Hepatocyte (in vitro differentiated cells): ENCODE measurements around the gene ZNF319. TPM values are rescaled to one million over a fixed set of nuclear protein-coding genes. Genes with fewer than 3 reads are reported as not detected.

ENCODE experiments used
- DNase-seq: peaks from one replicate; pipeline ENCODE4 v3.0.0-alpha.2; 2016; ENCODE audit warnings: low spot score
- H2AFZ ChIP-seq: fragments of 200-600 bp; sonication (generic); 2 replicates; pipeline ENCODE4 v1.6.0; 2016; ENCODE audit warnings: antibody characterized with exemption, mild to moderate bottlenecking
- H3K27ac ChIP-seq: fragments of 200-600 bp; sonication (generic); 2 replicates; pipeline ENCODE4 v1.5.1; 2016; ENCODE audit warnings: mild to moderate bottlenecking
- H3K27me3 ChIP-seq: fragments of 200-600 bp; sonication (generic); 2 replicates; pipeline ENCODE4 v1.6.1; 2016
- H3K36me3 ChIP-seq: fragments of 200-600 bp; sonication (generic); replicated peaks from 2 replicates; pipeline ENCODE4 v1.5.1; 2016; ENCODE audit warnings: low read depth; ENCODE audit not compliant: insufficient read depth
- H3K4me1 ChIP-seq: fragments of 200-600 bp; sonication (generic); 2 replicates; pipeline ENCODE4 v1.5.1; 2016; ENCODE audit warnings: mild to moderate bottlenecking, moderate library complexity; ENCODE audit not compliant: insufficient read depth
- H3K4me2 ChIP-seq: fragments of 200-600 bp; sonication (generic); 2 replicates; pipeline ENCODE4 v1.6.0; 2016
- H3K4me3 ChIP-seq: fragments of 200-600 bp; sonication (generic); 2 replicates; pipeline ENCODE4 v1.5.1; 2016; ENCODE audit warnings: mild to moderate bottlenecking
- H3K79me2 ChIP-seq: fragments of 200-600 bp; sonication (generic); 2 replicates; pipeline ENCODE4 v1.6.0; 2017; ENCODE audit warnings: mild to moderate bottlenecking
- H3K9me2 ChIP-seq: fragments of 200-600 bp; sonication (generic); replicated peaks from 2 replicates; pipeline ENCODE4 v1.6.0; 2017; ENCODE audit warnings: mild to moderate bottlenecking; ENCODE audit not compliant: insufficient read depth
- H3K9me3 ChIP-seq: fragments of 200-600 bp; sonication (generic); 2 replicates; pipeline ENCODE4 v1.5.1; 2016; ENCODE audit warnings: low read depth, mild to moderate bottlenecking
- H4K20me1 ChIP-seq: fragments of 200-600 bp; sonication (generic); 2 replicates; pipeline ENCODE4 v1.6.0; 2016; ENCODE audit warnings: mild to moderate bottlenecking; ENCODE audit not compliant: insufficient read depth, poor library complexity, severe bottlenecking
- EZH2 ChIP-seq: fragments of 200-600 bp; sonication (generic); IDR thresholded peaks from 2 replicates; pipeline ENCODE4 v1.6.1; 2016; ENCODE audit warnings: antibody characterized with exemption, mild to moderate bottlenecking, borderline replicate concordance
- EZH2phosphoT487 ChIP-seq: fragments of 200-600 bp; sonication (generic); IDR thresholded peaks from one replicate; pipeline ENCODE4 v1.6.1; 2018; ENCODE audit warnings: antibody characterized with exemption, mild to moderate bottlenecking, low read depth, moderate library complexity; ENCODE audit not compliant: unreplicated experiment, severe bottlenecking
- WGBS: methylation state at CpG from one replicate; pipeline ENCODE4 v1.1.6; 2016; ENCODE audit warnings: low lambda C conversion rate; ENCODE audit errors: missing lambda C conversion rate; 5-methylcytosine and 5-hydroxymethylcytosine counted together
- polyA plus RNA-seq: library from polyadenylated mRNA; unstranded; fragments of >200 nt; fragmentation: Nextera tagmentation; extraction: Ambion mirVana; gene quantifications from 2 replicates; pipeline ENCODE4 v1.2.1, GENCODE V29; 2016
- total RNA-seq: library from RNA; depleted of rRNA; stranded (reverse); fragments of >200 nt; gene quantifications from 2 replicates; pipeline ENCODE4 v1.2.3, GENCODE V29; 2014
- TF ChIP-seq, protein P1 (sequence below): fragments of 200-600 bp; sonication (generic); IDR thresholded peaks from 2 replicates; pipeline ENCODE4 v1.5.1; 2016; ENCODE audit warnings: antibody characterized with exemption, mild to moderate bottlenecking; ENCODE audit not compliant: poor library complexity

Gene ZNF319
- total and polyA plus RNA-seq, 2 experiments from 2014 or later, result 5.3 to 8.3 TPM

- no peak overlapping the region for H2AFZ ChIP-seq
- H3K27me3 ChIP-seq, result no peaks in the 10 kb centered on the region
- H3K4me2 ChIP-seq, result no peak overlapping the region
- no peaks in the 10 kb centered on the region for H4K20me1 ChIP-seq
- H3K9me3 ChIP-seq, result no peaks in the 10 kb centered on the region
- WGBS, result 88% methylated on average over 12 of the region's 12 CpGs
- H3K79me2 ChIP-seq, result no peaks in the 10 kb centered on the region
- no peak for TF ChIP-seq EZH2
- TF ChIP-seq EZH2phosphoT487, result no peak
- no peaks in the 10 kb centered on the region for H3K36me3 ChIP-seq
- H3K4me1 ChIP-seq, result no peaks in the 10 kb centered on the region
- H3K27ac ChIP-seq, result no peak overlapping the region
- H3K4me3 ChIP-seq, result no peak overlapping the region
- H3K9me2 ChIP-seq, result no peaks in the 10 kb centered on the region
- no peak for DNase-seq
Measured at GRCh38 chr16:57955572-57956188, 44.8 kb downstream of the ZNF319 start.

DNA sequence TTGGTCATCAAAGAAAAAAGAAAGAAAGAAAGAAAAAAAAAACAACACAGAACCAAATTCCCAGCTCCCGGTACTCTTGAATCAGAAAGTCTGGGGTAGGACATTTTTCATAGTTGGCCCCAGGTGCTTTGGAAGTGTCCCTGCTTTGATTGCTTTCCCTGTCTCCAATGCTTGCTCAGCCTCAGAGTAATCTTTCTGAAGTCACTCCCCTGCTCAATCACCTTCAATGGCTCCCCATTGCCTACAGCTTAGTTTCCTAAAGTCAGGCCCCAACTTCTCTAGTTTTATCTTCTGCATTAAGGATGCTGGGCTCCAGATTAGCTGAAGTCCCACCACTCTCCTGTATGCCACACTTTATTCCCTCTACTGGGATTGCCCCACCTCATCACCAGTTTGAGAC lies 46.6 kb downstream of the ZNF319 start:
- Histone ChIP-seq H3K9me3 (no peaks in the 10 kb centered on the region), H3K4me1 (no peaks in the 10 kb centered on the region), H3K36me3 (no peaks in the 10 kb centered on the region), H4K20me1 (no peaks in the 10 kb centered on the region), H3K9me2 (no peaks in the 10 kb centered on the region), H3K27ac (no peak overlapping the region), H3K27me3 (no peaks in the 10 kb centered on the region), H3K4me2 (no peak overlapping the region), H2AFZ (no peak overlapping the region), H3K4me3 (no peak overlapping the region), H3K79me2 (no peaks in the 10 kb centered on the region)
- no peak for DNase-seq
- WGBS, result 100% methylated on average over 1 of the region's 1 CpG
- TF ChIP-seq, protein P1, sequence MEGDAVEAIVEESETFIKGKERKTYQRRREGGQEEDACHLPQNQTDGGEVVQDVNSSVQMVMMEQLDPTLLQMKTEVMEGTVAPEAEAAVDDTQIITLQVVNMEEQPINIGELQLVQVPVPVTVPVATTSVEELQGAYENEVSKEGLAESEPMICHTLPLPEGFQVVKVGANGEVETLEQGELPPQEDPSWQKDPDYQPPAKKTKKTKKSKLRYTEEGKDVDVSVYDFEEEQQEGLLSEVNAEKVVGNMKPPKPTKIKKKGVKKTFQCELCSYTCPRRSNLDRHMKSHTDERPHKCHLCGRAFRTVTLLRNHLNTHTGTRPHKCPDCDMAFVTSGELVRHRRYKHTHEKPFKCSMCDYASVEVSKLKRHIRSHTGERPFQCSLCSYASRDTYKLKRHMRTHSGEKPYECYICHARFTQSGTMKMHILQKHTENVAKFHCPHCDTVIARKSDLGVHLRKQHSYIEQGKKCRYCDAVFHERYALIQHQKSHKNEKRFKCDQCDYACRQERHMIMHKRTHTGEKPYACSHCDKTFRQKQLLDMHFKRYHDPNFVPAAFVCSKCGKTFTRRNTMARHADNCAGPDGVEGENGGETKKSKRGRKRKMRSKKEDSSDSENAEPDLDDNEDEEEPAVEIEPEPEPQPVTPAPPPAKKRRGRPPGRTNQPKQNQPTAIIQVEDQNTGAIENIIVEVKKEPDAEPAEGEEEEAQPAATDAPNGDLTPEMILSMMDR, result no peak
- TF ChIP-seq EZH2 (no peak), EZH2phosphoT487 (no peak)

- no peak overlapping the region for H3K4me2 ChIP-seq
- H3K9me3 ChIP-seq, result no peaks in the 10 kb centered on the region
- no peaks in the 10 kb centered on the region for H3K4me1 ChIP-seq
- no peak for TF ChIP-seq EZH2phosphoT487
- TF ChIP-seq, protein P1, result no peak
- no peak for TF ChIP-seq EZH2
- no peaks in the 10 kb centered on the region for H3K36me3 ChIP-seq
- 95% methylated on average over 9 of the region's 9 CpGs for WGBS
- no peaks in the 10 kb centered on the region for H4K20me1 ChIP-seq
- no peaks in the 10 kb centered on the region for H3K79me2 ChIP-seq
- H2AFZ ChIP-seq, result no peak overlapping the region
- no peaks in the 10 kb centered on the region for H3K9me2 ChIP-seq
- no peak overlapping the region for H3K4me3 ChIP-seq
- no peak for DNase-seq
- no peak overlapping the region for H3K27ac ChIP-seq
- no peaks in the 10 kb centered on the region for H3K27me3 ChIP-seq
Measured at GRCh38 chr16:57952909-57953308, 47.6 kb downstream of the ZNF319 start.

GRCh38 chr16:57951204-57951960 lies 49.1 kb downstream of the ZNF319 start:
- no peaks in the 10 kb centered on the region for H4K20me1 ChIP-seq
- no peak overlapping the region for H3K4me3 ChIP-seq
- H3K4me2 ChIP-seq, result no peak overlapping the region
- no peak for DNase-seq
- H3K9me2 ChIP-seq, result no peaks in the 10 kb centered on the region
- H3K27me3 ChIP-seq, result no peaks in the 10 kb centered on the region
- H3K27ac ChIP-seq, result no peak overlapping the region
- no peaks in the 10 kb centered on the region for H3K36me3 ChIP-seq
- H3K9me3 ChIP-seq, result no peaks in the 10 kb centered on the region
- H2AFZ ChIP-seq, result no peak overlapping the region
- H3K79me2 ChIP-seq, result no peaks in the 10 kb centered on the region
- TF ChIP-seq EZH2, result no peak
- TF ChIP-seq EZH2phosphoT487, result no peak
- TF ChIP-seq, protein P1, result no peak
- 89% methylated on average over 7 of the region's 7 CpGs for WGBS
- no peaks in the 10 kb centered on the region for H3K4me1 ChIP-seq
